ENCODE data around the gene FAM89A. TPM values are rescaled to one million over a fixed set of nuclear protein-coding genes. Genes with fewer than 3 reads are reported as not detected.

The FAM89A gene
- total RNA-seq, 1 donor from 2014 or later = 20.9 TPM

- no peaks in the 10 kb centered on the region for H3K27me3 Mint-ChIP-seq
- no peak overlapping the region for H3K27ac Mint-ChIP-seq
- H3K4me3 Mint-ChIP-seq (ENCODE audit: low read depth) = no peak overlapping the region
- H3K9me3 Mint-ChIP-seq (ENCODE audit: low read depth) = peaks cover 26% of the 10 kb centered on the region
- no peak for TF ChIP-seq CTCF (IDR thresholded peaks at IDR 0.05; ENCODE audit: unreplicated experiment)
- DNase-seq (ENCODE audit: low spot score, unreplicated experiment) = no peak
- H3K4me1 Mint-ChIP-seq (ENCODE audit: low read depth) = no peaks in the 10 kb centered on the region
- peaks cover 45% of the 10 kb centered on the region for H3K36me3 Mint-ChIP-seq (ENCODE audit: insufficient read depth)
Measured at GRCh38 chr1:231000639-231001038, 39.4 kb downstream of the FAM89A start.

GRCh38 chr1:231000201-231000600 lies 39.9 kb downstream of the FAM89A start:
- Mint-ChIP-seq H3K27me3 (no peaks in the 10 kb centered on the region), H3K27ac (no peak overlapping the region), H3K9me3 (ENCODE audit: low read depth) (peaks cover 21% of the 10 kb centered on the region), H3K4me3 (ENCODE audit: low read depth) (no peak overlapping the region), H3K36me3 (ENCODE audit: insufficient read depth) (peaks cover 44% of the 10 kb centered on the region), H3K4me1 (ENCODE audit: low read depth) (no peaks in the 10 kb centered on the region)
- DNase-seq (ENCODE audit: low spot score, unreplicated experiment) = no peak
- no peak for TF ChIP-seq CTCF (IDR thresholded peaks at IDR 0.05; ENCODE audit: unreplicated experiment)

- no peak for DNase-seq (ENCODE audit: low spot score, unreplicated experiment)
- peaks cover 24% of the 10 kb centered on the region for H3K36me3 Mint-ChIP-seq (ENCODE audit: insufficient read depth)
- no peak for TF ChIP-seq CTCF (IDR thresholded peaks at IDR 0.05; ENCODE audit: unreplicated experiment)
- H3K4me3 Mint-ChIP-seq (ENCODE audit: low read depth) = no peak overlapping the region
- no peaks in the 10 kb centered on the region for H3K27me3 Mint-ChIP-seq
- H3K4me1 Mint-ChIP-seq (ENCODE audit: low read depth) = peaks cover 10% of the 10 kb centered on the region
- H3K9me3 Mint-ChIP-seq (ENCODE audit: low read depth) = no peaks in the 10 kb centered on the region
- no peak overlapping the region for H3K27ac Mint-ChIP-seq
Measured at GRCh38 chr1:230994860-230995259, 45.2 kb downstream of the FAM89A start.

GRCh38 chr1:230992100-230992774 lies 47.8 kb downstream of the FAM89A start:
- Mint-ChIP-seq H3K4me1 (ENCODE audit: low read depth) (peaks cover 10% of the 10 kb centered on the region), H3K9me3 (ENCODE audit: low read depth) (no peaks in the 10 kb centered on the region), H3K27me3 (no peaks in the 10 kb centered on the region), H3K36me3 (ENCODE audit: insufficient read depth) (peaks cover 17% of the 10 kb centered on the region), H3K27ac (peak overlapping the region; percentile 97), H3K4me3 (ENCODE audit: low read depth) (no peak overlapping the region)
- no peak for TF ChIP-seq CTCF (IDR thresholded peaks at IDR 0.05; ENCODE audit: unreplicated experiment)
- no peak for DNase-seq (ENCODE audit: low spot score, unreplicated experiment)

GRCh38 chr1:230987448-230987847 lies 52.6 kb downstream of the FAM89A start:
- TF ChIP-seq CTCF (IDR thresholded peaks at IDR 0.05; ENCODE audit: unreplicated experiment) = no peak
- Mint-ChIP-seq H3K4me1 (ENCODE audit: low read depth) (peaks cover 31% of the 10 kb centered on the region), H3K27ac (no peak overlapping the region)

More at GRCh38 chr1:230987448-230987847, 52.6 kb downstream of the FAM89A start:
- no peak for DNase-seq (ENCODE audit: low spot score, unreplicated experiment)
- no peaks in the 10 kb centered on the region for H3K27me3 Mint-ChIP-seq
- H3K36me3 Mint-ChIP-seq (ENCODE audit: insufficient read depth) = peaks cover 11% of the 10 kb centered on the region
- H3K4me3 Mint-ChIP-seq (ENCODE audit: low read depth) = no peak overlapping the region
- no peaks in the 10 kb centered on the region for H3K9me3 Mint-ChIP-seq (ENCODE audit: low read depth)

Measured in progenitor cell of endocrine pancreas (in vitro differentiated cells).